HEK293T (cell line): ENCODE data around the gene CBR3.

Source experiments
- CTCF ChIA-PET: fragments of 350-600 bp; formaldehyde crosslinking; extraction: SDS; loops from one replicate; lab custom pipeline; 2021; ENCODE audit warnings: antibody characterized with exemption, inconsistent platforms; lab: Yijun Ruan, JAX
- POLR2A ChIA-PET: fragments of 350-600 bp; formaldehyde crosslinking; extraction: SDS; loops from one replicate; lab custom pipeline; 2020; ENCODE audit warnings: antibody characterized with exemption, inconsistent platforms; lab: Yijun Ruan, JAX
- DNase-seq: peaks from one replicate; pipeline ENCODE4 v3.0.0; 2012; ENCODE audit warnings: mixed read lengths; ENCODE audit errors: extremely low spot score
- ARNT ChIP-seq: fragments of 450-650 bp; IDR thresholded peaks from 2 replicates; pipeline ENCODE4 v1.6.1; 2017; ENCODE audit warnings: mild to moderate bottlenecking
- BHLHE40 ChIP-seq: fragments of 450-650 bp; IDR thresholded peaks from 2 replicates; pipeline ENCODE4 v1.6.1; 2016; ENCODE audit warnings: mild to moderate bottlenecking, moderate library complexity, borderline replicate concordance
- CTBP1 ChIP-seq: fragments of 450-650 bp; IDR thresholded peaks from 2 replicates; pipeline ENCODE4 v1.6.1; 2016; ENCODE audit warnings: borderline replicate concordance
- ELF4 ChIP-seq: fragments of 450-650 bp; IDR thresholded peaks from 2 replicates; pipeline ENCODE4 v1.6.1; 2017; ENCODE audit warnings: antibody characterized with exemption
- FOXA1 ChIP-seq: fragments of 450-650 bp; IDR thresholded peaks from 2 replicates; pipeline ENCODE4 v1.6.1; 2016; ENCODE audit warnings: mild to moderate bottlenecking
- FOXK2 ChIP-seq: fragments of 450-650 bp; IDR thresholded peaks from 2 replicates; pipeline ENCODE4 v1.6.1; 2016; ENCODE audit warnings: mild to moderate bottlenecking
- FOXM1 ChIP-seq: fragments of 450-650 bp; IDR thresholded peaks from 2 replicates; pipeline ENCODE4 v1.6.1; 2017; ENCODE audit warnings: mild to moderate bottlenecking, borderline replicate concordance
- HDGF ChIP-seq: fragments of 450-650 bp; IDR thresholded peaks from 2 replicates; pipeline ENCODE4 v1.6.1; 2017; ENCODE audit warnings: antibody characterized with exemption, borderline replicate concordance
- L3MBTL2 ChIP-seq: fragments of 450-650 bp; conservative IDR thresholded peaks from 2 replicates; pipeline ENCODE4 v1.6.1; 2016; ENCODE audit warnings: mild to moderate bottlenecking
- LEF1 ChIP-seq: fragments of 450-650 bp; IDR thresholded peaks from 2 replicates; pipeline ENCODE4 v1.6.1; 2017; ENCODE audit warnings: mild to moderate bottlenecking, borderline replicate concordance
- NFRKB ChIP-seq: fragments of 450-650 bp; IDR thresholded peaks from 2 replicates; pipeline ENCODE4 v1.6.1; 2016; ENCODE audit warnings: mild to moderate bottlenecking, moderate library complexity
- SP1 ChIP-seq: fragments of 450-650 bp; IDR thresholded peaks from 2 replicates; pipeline ENCODE4 v1.6.1; 2017
- SUZ12 ChIP-seq: fragments of 450-650 bp; IDR thresholded peaks from 2 replicates; pipeline ENCODE4 v1.6.1; 2016; ENCODE audit warnings: mild to moderate bottlenecking
- TARDBP ChIP-seq: fragments of 450-650 bp; IDR thresholded peaks from 2 replicates; pipeline ENCODE4 v1.6.1; 2016
- ZNF384 ChIP-seq: fragments of 450-650 bp; IDR thresholded peaks from 2 replicates; pipeline ENCODE4 v1.6.1; 2016
- TF ChIP-seq, protein P1 (sequence below): fragments of 450-650 bp; IDR thresholded peaks from 2 replicates; pipeline ENCODE4 v1.6.1; 2016

CBR3 gene

DNA sequence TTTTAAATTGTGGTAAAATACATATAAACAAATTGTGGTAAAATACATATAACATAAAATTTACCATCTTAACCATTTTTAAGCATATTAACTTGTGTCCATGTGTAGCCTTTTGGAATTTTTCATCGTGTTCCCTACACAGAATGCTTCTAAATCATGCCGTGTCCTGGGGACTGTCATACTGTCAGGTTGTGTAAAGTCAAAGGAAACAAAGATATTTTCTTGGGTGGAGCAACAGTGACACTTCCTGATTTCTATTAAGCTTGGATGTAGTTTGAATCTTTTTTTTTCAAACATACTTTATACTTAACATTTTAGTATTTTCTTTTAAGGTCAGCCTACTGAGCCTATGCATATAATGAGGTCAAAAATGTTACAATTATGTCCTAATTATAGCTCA lies 54.1 kb downstream of the CBR3 start:
- ChIA-PET POLR2A (no interaction called here), CTCF (interaction anchor here (1.7 kb wide), 1 partner anchor 15 kb away, joined by 4 read pairs; no protein-coding TSS in a partner anchor)
- DNase-seq = no peak
- no peak for TF ChIP-seq CTBP1
- no peak for TF ChIP-seq SP1
- TF ChIP-seq TARDBP = no peak
- TF ChIP-seq SUZ12 = no peak
- TF ChIP-seq FOXM1 = no peak
- TF ChIP-seq ELF4 = no peak
- no peak for TF ChIP-seq ARNT
- TF ChIP-seq FOXA1 = no peak

GRCh38 chr21:36190736-36191135 lies 55.9 kb downstream of the CBR3 start:
- ChIA-PET POLR2A (no interaction called here), CTCF (interaction anchor here (1.7 kb wide), 1 partner anchor 13 kb away, joined by 4 read pairs; no protein-coding TSS in a partner anchor)
- no peak for DNase-seq
- no peak for TF ChIP-seq HDGF

DNA sequence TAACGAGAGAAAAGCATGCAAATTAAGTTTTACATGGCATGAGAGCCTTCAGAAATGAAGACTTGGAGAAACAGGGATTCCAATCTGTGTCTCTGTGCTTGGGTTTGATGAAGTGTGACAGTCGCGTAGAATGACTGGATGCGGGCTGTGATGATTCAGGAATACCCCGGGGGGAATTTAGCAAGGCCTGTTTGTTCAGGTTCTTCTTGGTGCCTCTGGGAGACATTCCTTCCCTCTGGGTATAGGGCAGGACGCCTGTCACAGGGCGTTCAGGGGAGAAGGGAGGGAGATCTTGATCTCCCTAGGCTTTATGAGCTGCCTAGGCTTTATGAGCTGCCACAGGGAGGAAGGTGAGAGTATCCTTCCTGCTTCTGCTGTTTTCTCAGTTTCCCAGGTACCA lies 58.3 kb downstream of the CBR3 start:
- POLR2A ChIA-PET = no interaction called here
- TF ChIP-seq ARNT = no peak
- TF ChIP-seq FOXA1 = no peak
- no peak for TF ChIP-seq TARDBP
- TF ChIP-seq, protein P1, sequence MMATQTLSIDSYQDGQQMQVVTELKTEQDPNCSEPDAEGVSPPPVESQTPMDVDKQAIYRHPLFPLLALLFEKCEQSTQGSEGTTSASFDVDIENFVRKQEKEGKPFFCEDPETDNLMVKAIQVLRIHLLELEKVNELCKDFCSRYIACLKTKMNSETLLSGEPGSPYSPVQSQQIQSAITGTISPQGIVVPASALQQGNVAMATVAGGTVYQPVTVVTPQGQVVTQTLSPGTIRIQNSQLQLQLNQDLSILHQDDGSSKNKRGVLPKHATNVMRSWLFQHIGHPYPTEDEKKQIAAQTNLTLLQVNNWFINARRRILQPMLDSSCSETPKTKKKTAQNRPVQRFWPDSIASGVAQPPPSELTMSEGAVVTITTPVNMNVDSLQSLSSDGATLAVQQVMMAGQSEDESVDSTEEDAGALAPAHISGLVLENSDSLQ = no peak
- TF ChIP-seq BHLHE40 = no peak
- TF ChIP-seq LEF1 = no peak
- no peak for TF ChIP-seq HDGF
- no peak for TF ChIP-seq NFRKB
- no peak for TF ChIP-seq FOXM1
- TF ChIP-seq L3MBTL2 = no peak
- TF ChIP-seq FOXK2 = no peak
- no peak for TF ChIP-seq ELF4

DNA sequence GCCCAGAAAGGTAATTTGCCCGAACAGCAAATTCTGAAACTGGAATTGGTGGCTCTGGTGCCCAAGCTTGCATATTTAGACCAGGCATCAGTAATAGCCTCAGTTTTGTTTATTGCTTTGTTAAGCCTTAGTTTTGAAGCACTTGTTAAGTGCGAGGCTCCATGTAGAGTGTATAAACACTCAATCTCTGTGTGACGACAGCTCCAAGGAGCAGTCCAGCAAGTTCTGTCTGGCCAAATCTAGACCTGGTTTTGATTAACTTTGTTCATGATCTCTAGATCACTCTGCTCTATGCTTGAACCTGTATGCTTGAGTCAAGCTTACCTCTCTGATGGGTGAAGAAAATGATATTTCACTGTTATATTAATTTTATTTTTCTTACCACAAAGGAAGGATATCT lies 59.1 kb downstream of the CBR3 start:
- CTCF ChIA-PET = no interaction called here
- no peak for DNase-seq
- POLR2A ChIA-PET = no interaction called here
- no peak for TF ChIP-seq NFRKB
- no peak for TF ChIP-seq ARNT
- TF ChIP-seq CTBP1 = no peak
- no peak for TF ChIP-seq FOXK2
- no peak for TF ChIP-seq FOXA1
- TF ChIP-seq SP1 = no peak
- no peak for TF ChIP-seq HDGF
- no peak for TF ChIP-seq LEF1

More for the DNA sequence above, 58.3 kb downstream of the CBR3 start:
- no peak for DNase-seq
- CTCF ChIA-PET = no interaction called here

- no peak for DNase-seq
- ChIA-PET CTCF (no interaction called here), POLR2A (no interaction called here)
- TF ChIP-seq ELF4 (no peak), L3MBTL2 (no peak), FOXK2 (no peak), CTBP1 (no peak), ARNT (no peak), HDGF (no peak), FOXM1 (no peak), LEF1 (no peak), ZNF384 (no peak), BHLHE40 (no peak), SUZ12 (no peak), SP1 (no peak), NFRKB (no peak), FOXA1 (no peak)
- TF ChIP-seq, protein P1 = no peak
Observed at GRCh38 chr21:36195613-36196012, 60.7 kb downstream of the CBR3 start.
